ENCODE data around the gene GNA12. TPM values are rescaled to one million over a fixed set of nuclear protein-coding genes. Genes with fewer than 3 reads are reported as not detected.
A peak's percentile ranks its signal among the peaks of the same experiment; 100 is the strongest.

The GNA12 gene, protein sequence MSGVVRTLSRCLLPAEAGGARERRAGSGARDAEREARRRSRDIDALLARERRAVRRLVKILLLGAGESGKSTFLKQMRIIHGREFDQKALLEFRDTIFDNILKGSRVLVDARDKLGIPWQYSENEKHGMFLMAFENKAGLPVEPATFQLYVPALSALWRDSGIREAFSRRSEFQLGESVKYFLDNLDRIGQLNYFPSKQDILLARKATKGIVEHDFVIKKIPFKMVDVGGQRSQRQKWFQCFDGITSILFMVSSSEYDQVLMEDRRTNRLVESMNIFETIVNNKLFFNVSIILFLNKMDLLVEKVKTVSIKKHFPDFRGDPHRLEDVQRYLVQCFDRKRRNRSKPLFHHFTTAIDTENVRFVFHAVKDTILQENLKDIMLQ
- total RNA-seq (2012; rRNA removed) (14.3 and 14.4 TPM in 2 replicates), polyA plus RNA-seq (2012; rRNA removed) (89.0 and 93.9 TPM in 2 replicates), Bru-seq, nascent RNA (percentile 93 among the genes with signal in this experiment), BruChase-seq, experiment 1, labeled RNA remaining after a 6-hour chase (percentile 91 among the genes with signal in this experiment), BruChase-seq, experiment 2, labeled RNA remaining after a 2-hour chase (percentile 89 among the genes with signal in this experiment)
- polyA plus RNA-seq (2012; cell fraction: cytosol; rRNA removed): 41.2 and 78.7 TPM in 2 replicates
- polyA plus RNA-seq (2012; cell fraction: nucleus; rRNA removed; ENCODE audit: low replicate concordance): 60.2 and 62.3 TPM in 2 replicates
- long read RNA-seq, full-length matches to known transcripts: 83 of 143 reads
- long read RNA-seq, partial matches to known transcripts: 6 of 143 reads
- long read RNA-seq, other reads (novel, unspliced or antisense): 54 of 143 reads

DNA sequence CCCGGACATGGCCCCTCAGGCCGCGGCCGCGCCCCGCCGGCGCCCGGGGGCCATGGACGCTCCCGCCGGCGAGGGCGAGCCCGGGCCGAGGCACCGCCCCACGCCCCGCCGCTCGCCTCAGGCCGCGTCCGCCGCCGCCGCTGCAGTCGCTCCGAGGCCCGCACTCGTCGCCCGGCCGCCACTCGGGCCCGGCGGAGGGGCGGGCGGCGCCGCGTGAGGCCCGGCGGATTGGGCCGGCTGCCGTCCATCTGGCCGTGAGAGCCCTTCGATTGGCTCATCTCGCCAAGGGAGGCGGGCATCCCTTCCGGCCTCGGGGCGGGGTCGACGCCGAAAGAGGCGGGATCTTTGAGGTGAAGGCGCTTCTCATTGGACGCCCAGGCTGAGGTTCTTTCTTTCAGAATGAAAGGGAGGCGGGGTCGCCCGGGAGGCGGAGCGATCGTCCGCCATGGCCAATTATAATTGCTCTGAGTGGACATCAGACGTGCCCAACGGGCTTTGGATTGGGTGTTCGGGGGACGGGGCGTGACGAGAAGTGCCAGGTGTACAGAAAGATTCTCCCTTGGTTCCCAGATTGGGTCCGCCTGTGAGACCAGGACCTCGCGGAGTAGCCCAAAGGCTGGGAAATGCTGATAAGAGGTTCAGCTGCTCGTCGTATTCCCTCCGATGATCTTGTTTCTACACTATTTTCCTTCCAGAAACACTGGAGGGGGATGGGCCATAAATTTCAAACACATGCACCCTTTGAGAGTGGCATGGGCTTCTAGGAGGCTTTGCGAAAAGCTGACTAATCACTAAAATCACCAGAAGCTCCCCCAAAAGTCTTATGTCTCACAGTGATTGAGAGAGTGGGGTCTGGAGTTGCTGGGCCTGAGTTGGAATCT, at the start of gene GNA12:
TSS of gene GNA12 (minus strand) at position 156 of the 881 bp plus-strand sequence. CDS start at position 9, 147 bp downstream.
- Histone ChIP-seq H2AK5ac (ENCODE audit: low read depth, low read length) (peak within 1 kb of the TSS; percentile 84), H3K56ac (ENCODE audit: extremely low read depth, insufficient read depth, low read length) (0 out of 2 replicates have a peak within 1 kb of the TSS, but pooled peaks have one; percentile 33), H2BK15ac (ENCODE audit: low read depth, low read length) (0 out of 3 replicates have a peak within 1 kb of the TSS, but pooled peaks have one; percentile 37), H2BK20ac (ENCODE audit: low read depth, low read length) (no peak within 1 kb of the TSS), H4K20me1 (ENCODE audit: insufficient read depth, low read length) (peaks cover 24% of the 10 kb centered on the region), H2BK5ac (ENCODE audit: low read depth, low read length, poor library complexity, severe bottlenecking) (peak within 1 kb of the TSS; percentile 81), H3K14ac (replicated peaks; ENCODE audit: low read depth, low read length) (peak within 1 kb of the TSS; percentile 76), H3K79me1 (ENCODE audit: low read depth in 1 of 2, low read length in 2 of 2) (peaks cover 15 to 42% of the 10 kb centered on the region in 2 experiments), H4K8ac (ENCODE audit: low read depth in 2 of 2, low read length in 2 of 2) (peak within 1 kb of the TSS; percentile 47 to 89; a peak in 3 of 4 replicates), H2BK120ac (ENCODE audit: low read depth, low read length) (peak within 1 kb of the TSS; percentile 12; the same call in 1 of the 2 replicates), H3K4me3 (ENCODE audit: insufficient read depth, low read depth, low read length) (peak within 1 kb of the TSS; percentile 98), H3K23ac (ENCODE audit: low read depth, low read length) (peak within 1 kb of the TSS; percentile 75), H3K4ac (ENCODE audit: low read depth, low read length) (peak within 1 kb of the TSS; percentile 84), H4K91ac (ENCODE audit: insufficient read depth, low read depth, low read length) (peak within 1 kb of the TSS; percentile 78; the same call in 1 of the 2 replicates), H3K36me3 (ENCODE audit: control insufficient read depth, insufficient read depth, low read length) (peaks cover 9% of the 10 kb centered on the region; the same call in 1 of the 2 replicates), H3K9me1 (ENCODE audit: insufficient read depth, low read length) (peaks cover 6% of the 10 kb centered on the region), H2AK9ac (replicated peaks; ENCODE audit: low read depth, low read length, poor library complexity) (peak within 1 kb of the TSS; percentile 93), H3K9ac (ENCODE audit: low read depth, low read length) (peak within 1 kb of the TSS; percentile 94), H3K4me2 (ENCODE audit: low read depth, low read length) (peak within 1 kb of the TSS; percentile 95), H3K27me3 (ENCODE audit: control insufficient read depth, insufficient read depth, low read length) (no peaks in the 10 kb centered on the region), H3K27ac (ENCODE audit: insufficient read depth, low read length) (peak within 1 kb of the TSS; percentile 86), H2AFZ (replicated peaks; ENCODE audit: low read length, poor library complexity) (peak within 1 kb of the TSS; percentile 92), H3K4me1 (ENCODE audit: control insufficient read depth, insufficient read depth, low read length) (peaks cover 12% of the 10 kb centered on the region), H3K18ac (ENCODE audit: low read depth, low read length) (peak within 1 kb of the TSS; percentile 74), H3K9me3 (ENCODE audit: control insufficient read depth, insufficient read depth, low read length) (no peaks in the 10 kb centered on the region), H4K5ac (ENCODE audit: low read depth, low read length) (peak within 1 kb of the TSS; percentile 77)
- dilution Hi-C loops (cut with HindIII; ENCODE audit: low sequenced_read_pairs, unreplicated experiment): no loop called here
- ATAC-seq (ENCODE audit: low read depth) (peak; percentile 97), DNase-seq (peak; percentile 98)
- ChIA-PET CTCF (interaction anchor here (0.6 kb wide), 1 partner anchor 1072 kb away, joined by 3 read pairs; no protein-coding TSS in a partner anchor), POLR2A (ENCODE audit: unreplicated experiment) (interaction anchor here (0.5 kb wide), 1 partner anchor 12 kb away, joined by 3 read pairs; no protein-coding TSS in a partner anchor)
- TF ChIP-seq MAFK (IDR thresholded peaks at IDR 0.05; ENCODE audit: low read depth, low read length): peak; percentile 10; the same call in 1 of the 2 replicates
- TF ChIP-seq MXI1 (IDR thresholded peaks at IDR 0.05; ENCODE audit: borderline replicate concordance, low read depth, low read length): peak; percentile 45; the same call in 1 of the 2 replicates
- no peak for TF ChIP-seq RCOR1 (IDR thresholded peaks at IDR 0.05; ENCODE audit: insufficient replicate concordance, low read length)
- TF ChIP-seq, protein P1, sequence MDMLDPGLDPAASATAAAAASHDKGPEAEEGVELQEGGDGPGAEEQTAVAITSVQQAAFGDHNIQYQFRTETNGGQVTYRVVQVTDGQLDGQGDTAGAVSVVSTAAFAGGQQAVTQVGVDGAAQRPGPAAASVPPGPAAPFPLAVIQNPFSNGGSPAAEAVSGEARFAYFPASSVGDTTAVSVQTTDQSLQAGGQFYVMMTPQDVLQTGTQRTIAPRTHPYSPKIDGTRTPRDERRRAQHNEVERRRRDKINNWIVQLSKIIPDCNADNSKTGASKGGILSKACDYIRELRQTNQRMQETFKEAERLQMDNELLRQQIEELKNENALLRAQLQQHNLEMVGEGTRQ (IDR thresholded peaks at IDR 0.05; ENCODE audit: low read depth, low read length): no peak; the same call in none of the 2 replicates
- no peak for TF ChIP-seq BHLHE40 (IDR thresholded peaks at IDR 0.05; ENCODE audit: low read depth, low read length)
- TF ChIP-seq RFX5 (IDR thresholded peaks at IDR 0.05; ENCODE audit: low read depth, low read length): no peak
- TF ChIP-seq FOS (IDR thresholded peaks at IDR 0.05; ENCODE audit: low read depth, low read length): peak; percentile 11; the same call in 1 of the 2 replicates
- peak; percentile 60; the same call in 1 of the 2 replicates for TF ChIP-seq MAZ (IDR thresholded peaks at IDR 0.05; ENCODE audit: borderline replicate concordance, low read depth, low read length)
- intact Hi-C loops (cut with micrococcal nuclease): loop anchor here (5.0 kb wide), 1 partner anchor 82 kb away; no protein-coding TSS in a partner anchor
- BruUV-seq (replicated peaks): no TSS peak
- in situ Hi-C loops (cut with MboI; ENCODE audit: low sequenced_read_pairs): no loop called here
- 0% methylated on average over 43 of the region's 79 CpGs; no CpG with 5 or more reads in 1 of the 2 experiments for WGBS, 2 experiments (ENCODE audit: extremely low coverage in 2 of 2, insufficient read length in 1 of 2)

Measured in IMR-90 (cell line).